ENCODE measurements around the gene CSGALNACT2. TPM values are rescaled to one million over a fixed set of nuclear protein-coding genes. Genes with fewer than 3 reads are reported as not detected.

The CSGALNACT2 gene
- total RNA-seq, 1 experiment from 2014 or later = 1.3 TPM

DNA sequence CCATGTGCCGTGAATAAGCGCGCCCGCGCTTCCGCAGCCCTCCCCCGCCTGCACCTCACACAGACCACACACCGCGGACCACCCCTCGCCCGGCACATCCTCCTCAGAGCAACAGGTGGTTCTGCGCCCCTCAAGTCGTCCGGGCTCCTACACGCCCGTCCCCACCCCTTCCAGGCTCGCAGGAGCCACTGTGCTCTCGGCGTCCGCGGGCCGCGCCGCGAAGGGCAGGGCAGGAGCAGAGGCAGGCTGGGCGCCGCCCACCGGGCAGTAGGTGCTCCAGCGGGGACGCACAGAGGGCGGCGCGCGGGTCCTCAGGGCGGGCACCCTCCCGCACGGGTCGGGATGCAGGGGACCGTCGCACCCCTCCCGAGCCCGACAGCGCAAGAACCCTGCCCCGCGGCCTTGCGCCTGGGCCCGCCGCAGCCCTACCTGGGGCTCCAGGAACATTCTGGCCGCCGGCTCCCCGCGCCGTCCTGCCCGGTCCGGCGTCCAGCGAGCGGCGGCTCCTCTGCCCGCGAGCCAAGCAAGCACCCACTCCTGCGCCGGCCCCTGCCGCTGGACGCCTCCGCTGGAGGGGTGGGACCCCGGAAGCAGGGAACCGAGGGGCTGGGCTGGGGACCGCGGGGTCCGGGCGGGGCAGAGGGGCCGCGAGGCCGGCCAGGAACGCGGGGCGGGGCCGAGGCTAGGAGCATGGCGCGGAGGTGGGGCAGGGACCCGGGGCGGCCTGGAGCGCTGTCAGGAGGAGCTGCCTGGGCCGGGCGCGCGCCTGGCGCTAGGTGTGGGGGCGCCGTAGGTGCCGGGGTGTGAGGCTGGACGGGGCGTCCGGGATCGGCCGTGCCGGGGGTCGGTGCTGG, 91.2 kb downstream of the CSGALNACT2 start:
- DNase-seq (ENCODE audit: low spot score) = no peak

DNA sequence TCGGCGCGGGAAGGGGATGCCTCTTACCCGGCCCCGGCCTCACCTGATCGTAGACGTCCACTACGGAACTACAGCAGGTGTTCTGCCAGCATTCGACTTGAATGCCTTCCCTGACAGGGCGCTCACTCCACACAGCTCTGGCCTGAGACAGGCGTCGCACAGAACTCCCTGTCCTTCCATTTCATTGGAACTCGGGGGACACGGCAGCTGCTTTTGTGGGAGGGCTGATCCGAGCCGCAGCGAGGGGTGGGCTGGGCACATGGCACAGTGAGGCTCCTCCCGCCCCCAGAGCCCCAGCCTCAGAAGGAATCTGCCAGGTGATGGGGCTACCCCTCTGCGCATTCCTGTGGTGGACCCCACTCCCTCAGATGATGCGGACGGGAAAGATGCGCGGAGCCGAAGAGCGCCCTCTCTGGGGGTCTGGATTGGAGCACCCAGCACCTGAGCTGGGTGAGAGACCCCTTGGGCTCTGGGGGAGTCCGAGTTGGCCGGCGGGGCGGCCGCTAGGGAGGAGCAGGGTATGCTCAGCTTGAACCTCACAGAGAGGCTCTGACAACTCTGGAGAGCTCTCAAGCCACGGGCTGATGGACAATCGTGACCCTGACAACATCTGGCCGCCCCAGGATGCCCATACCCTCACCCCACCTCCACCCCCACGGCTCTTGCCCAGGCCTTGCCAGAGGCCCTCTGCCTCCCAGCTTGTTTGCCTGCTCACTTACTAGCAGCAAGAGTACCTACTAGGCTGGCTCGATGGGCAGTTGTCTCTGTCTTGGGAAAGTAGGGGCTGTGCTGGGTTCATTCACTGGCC, 92.1 kb downstream of the CSGALNACT2 start:
- no peak for DNase-seq (ENCODE audit: low spot score)

DNA sequence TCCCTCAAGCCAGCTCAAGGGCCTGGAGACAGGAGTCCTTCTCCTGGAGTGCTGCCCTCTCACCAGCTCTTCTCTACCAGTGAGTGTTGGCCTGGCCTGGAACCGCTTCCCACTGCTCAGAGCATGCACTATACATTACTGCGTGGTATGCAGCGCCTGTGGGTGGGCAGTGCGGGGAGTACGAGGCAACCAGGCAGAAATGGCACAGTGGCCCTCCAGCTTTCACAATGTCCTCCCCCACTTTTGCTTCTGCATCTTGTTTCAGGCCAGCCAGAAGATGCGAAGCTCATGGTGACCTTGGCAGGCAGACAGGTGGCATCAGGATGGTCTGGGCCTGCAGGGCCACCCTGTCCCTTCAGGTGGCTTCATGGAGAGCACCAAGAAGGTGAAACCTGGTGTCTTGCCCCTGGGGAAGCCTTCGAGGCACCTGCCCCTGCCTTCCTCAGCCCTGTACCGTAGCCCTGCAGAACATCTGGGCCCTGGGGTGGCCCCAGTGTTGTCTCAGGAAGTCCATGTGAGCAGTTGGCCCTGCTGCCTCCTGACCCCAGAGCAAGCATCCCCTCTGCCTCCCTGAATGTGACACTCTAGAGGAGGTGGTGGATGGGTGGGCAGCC, 92.8 kb downstream of the CSGALNACT2 start:
- DNase-seq (ENCODE audit: low spot score) = no peak

DNA sequence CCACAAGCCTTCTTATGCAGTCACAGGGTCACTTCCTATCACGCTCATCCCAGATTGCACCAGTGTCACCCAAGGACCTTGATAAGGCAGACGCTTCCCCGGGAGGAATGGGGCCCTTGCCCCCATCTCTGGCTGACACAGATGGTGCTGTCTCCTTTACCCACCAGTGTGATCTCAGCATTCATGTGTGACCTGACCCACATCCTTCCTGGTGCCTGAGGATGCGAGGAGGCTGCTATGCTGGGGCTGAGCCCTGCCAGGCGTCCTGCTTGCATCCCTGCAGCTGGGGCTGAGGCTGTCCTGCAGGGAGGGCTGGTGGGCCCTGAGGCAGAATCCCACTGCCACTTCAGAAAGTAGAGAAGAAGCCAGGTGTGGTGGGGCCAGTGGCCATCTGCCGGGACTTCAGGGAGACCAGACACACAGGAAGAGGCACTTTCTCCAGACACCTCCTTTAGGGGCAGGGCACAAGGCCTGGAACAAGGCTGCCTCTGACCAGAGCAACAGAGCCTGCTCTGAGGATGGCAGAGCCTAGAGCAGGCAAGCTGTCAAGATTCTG, 93.4 kb downstream of the CSGALNACT2 start:
- DNase-seq (ENCODE audit: low spot score) = no peak

DNA sequence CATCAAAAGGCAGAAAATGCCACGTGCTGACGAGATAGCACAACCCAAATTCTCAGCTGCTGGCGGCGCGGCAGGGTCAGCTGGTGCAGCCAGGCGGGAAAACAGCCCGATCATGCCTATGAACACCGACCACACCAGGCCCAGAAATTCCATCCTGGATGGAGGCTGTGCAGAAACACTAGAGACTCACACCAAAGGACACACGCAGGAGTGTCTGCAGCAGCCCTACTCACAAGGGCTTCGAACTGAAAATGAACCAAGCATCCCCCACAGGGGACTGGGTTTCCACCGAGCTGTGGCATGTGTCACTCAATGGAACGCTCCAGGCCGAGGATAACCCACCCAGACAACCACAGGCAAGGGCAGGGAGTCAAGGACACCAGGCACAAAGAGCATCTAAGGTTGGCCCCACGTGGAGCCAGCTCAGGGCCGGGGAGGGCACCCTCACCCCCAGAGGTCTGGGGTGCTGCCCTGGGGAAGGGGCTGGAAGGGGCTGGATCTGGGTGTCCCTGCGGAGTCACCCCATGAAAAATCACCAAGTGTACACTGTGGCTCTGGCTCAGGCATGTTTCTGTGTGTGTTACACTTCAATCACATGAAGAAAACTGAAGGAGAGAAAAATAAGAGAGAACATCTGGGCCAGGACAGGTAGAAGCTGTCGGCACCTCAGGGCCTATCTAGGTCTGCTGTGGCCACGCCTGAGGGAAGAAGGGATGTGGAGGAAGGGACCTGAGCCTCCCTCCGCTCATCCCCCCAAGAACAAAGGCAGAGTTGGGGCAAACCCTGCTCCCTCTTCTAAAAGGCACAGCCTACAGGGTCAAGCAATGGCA, 95.6 kb downstream of the CSGALNACT2 start:
- DNase-seq (ENCODE audit: low spot score) = no peak

DNA sequence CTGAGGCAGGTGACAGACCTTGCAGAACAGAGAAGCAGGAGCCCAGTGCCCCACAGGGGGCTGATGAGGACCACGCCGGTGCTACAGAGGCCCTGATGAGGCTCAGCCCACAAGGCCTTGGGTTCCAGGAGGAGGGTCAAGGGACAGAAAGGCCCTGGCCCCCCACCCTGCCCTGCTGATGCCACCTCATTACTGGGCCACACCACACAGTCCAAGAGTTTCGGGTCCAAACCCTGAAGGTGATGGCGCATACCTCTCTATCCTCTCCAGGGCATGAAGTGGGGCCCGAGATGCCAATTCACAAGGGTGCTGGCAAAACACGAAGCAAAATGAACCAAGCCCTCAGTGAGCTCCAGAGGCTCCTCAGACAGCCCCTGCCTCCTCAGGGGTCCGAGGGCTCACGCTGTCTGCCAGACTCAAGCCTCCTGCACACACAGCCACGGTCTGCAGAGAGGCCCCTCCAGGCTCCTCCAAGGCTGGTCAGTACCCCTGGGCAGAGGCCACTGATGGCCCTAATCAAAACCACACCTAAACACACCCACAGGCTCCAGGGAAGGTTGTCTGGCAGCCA, 96.3 kb downstream of the CSGALNACT2 start:
- no peak for DNase-seq (ENCODE audit: low spot score)

Other genes starting within 250 kb of the CSGALNACT2 start
- gene RET, start 61.4 kb upstream of the CSGALNACT2 start, total RNA-seq (2014; rRNA removed; shearing (Covaris generic)) = not detected in 2 replicates
- not detected in 2 replicates for gene RASGEF1A, start 128.6 kb downstream of the CSGALNACT2 start, total RNA-seq (2014; rRNA removed; shearing (Covaris generic))
- gene FXYD4, start 233.2 kb downstream of the CSGALNACT2 start, total RNA-seq (2014; rRNA removed; shearing (Covaris generic)) = not detected in 2 replicates